Measurements from ENCODE around the gene PPAT. TPM values are rescaled to one million over a fixed set of nuclear protein-coding genes. Genes with fewer than 3 reads are reported as not detected.

The PPAT gene
- 1 to 10 TPM; 2.5 to 8.8 (median 4.1) TPM for total RNA-seq

- H3K27ac ChIP-seq: peak within 1 kb of the TSS; percentile 75 to 97 (median 93)
- H3K9me3 ChIP-seq: no peaks in the 10 kb centered on the region
- peak; percentile 95 for ATAC-seq
- WGBS, 2 donors (ENCODE audit: low coverage in 1 of 2): 0% methylated on average over 22 of the region's 61 CpGs; no CpG with 5 or more reads in 1 of the 2 donors
- peak within 1 kb of the TSS; percentile 45 to 72 for H3K4me3 ChIP-seq
- H3K27me3 ChIP-seq: no peaks in the 10 kb centered on the region
- H3K4me1 ChIP-seq: peaks cover 0 to 33% (median 0%) of the 10 kb centered on the region in 3 donors
- H3K36me3 ChIP-seq: no peaks in the 10 kb centered on the region
- TF ChIP-seq EP300 (IDR thresholded peaks at IDR 0.05) (no peak), CTCF (IDR thresholded peaks at IDR 0.05) (peak in 3 of 4 experiments; percentile 40 to 52 (median 46)), POLR2AphosphoS5 (IDR thresholded peaks at IDR 0.05) (peak; percentile 55), POLR2A (IDR thresholded peaks at IDR 0.05) (peak; percentile 10 to 41)
These were observed at the start of gene PPAT for GRCh38 chr4:56435140-56435926. Gene PPAT, minus strand, starts transcription at chr4:56435615. Its CDS starts 138 bp downstream, at chr4:56435477.

- Histone ChIP-seq H3K9me3 (no peaks in the 10 kb centered on the region), H3K4me1 (no peaks in the 10 kb centered on the region), H3K36me3 (peaks cover 0 to 100% of the 10 kb centered on the region in 2 donors), H3K27ac (no peak overlapping the region), H3K27me3 (no peaks in the 10 kb centered on the region), H3K4me3 (no peak overlapping the region)
- 78 to 80% methylated on average over 3 of the region's 3 CpGs for WGBS, 2 donors (ENCODE audit: low coverage in 1 of 2)
- ATAC-seq: no peak
- TF ChIP-seq POLR2AphosphoS5 (IDR thresholded peaks at IDR 0.05): no peak
- TF ChIP-seq EP300 (IDR thresholded peaks at IDR 0.05): no peak
- no peak for TF ChIP-seq POLR2A (IDR thresholded peaks at IDR 0.05)
- TF ChIP-seq CTCF (IDR thresholded peaks at IDR 0.05): no peak
These were observed 45.3 kb upstream of the PPAT start for GRCh38 chr4:56480691-56481090.

DNA sequence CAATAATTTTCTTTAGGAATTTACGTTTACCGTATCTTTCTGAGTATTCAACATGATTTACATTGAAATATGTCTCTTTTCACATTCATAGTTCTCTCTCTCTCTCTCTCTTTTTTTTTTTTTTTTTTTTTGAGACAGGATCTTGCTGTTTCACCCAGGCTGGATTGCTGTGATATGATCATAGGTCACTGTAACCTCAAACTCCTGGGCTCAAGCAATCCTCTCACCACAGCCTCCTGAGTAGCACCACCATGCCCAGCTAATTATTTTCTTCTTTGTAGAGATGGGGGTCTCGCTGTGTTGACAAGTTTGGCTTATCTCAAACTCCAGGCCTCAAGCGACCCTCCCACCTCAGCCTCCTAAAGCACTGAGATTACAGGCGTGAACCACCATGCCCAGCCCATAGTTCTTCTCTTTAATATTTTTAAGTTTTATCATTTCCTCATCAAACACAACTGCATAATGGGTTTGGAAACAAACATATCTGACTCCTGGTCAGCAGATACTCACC lies 41.8 kb upstream of the PPAT start:
- Histone ChIP-seq H3K27me3 (no peaks in the 10 kb centered on the region), H3K9me3 (no peaks in the 10 kb centered on the region), H3K27ac (no peak overlapping the region), H3K4me3 (no peak overlapping the region), H3K4me1 (no peaks in the 10 kb centered on the region), H3K36me3 (peaks cover 0 to 100% of the 10 kb centered on the region in 2 donors)
- TF ChIP-seq POLR2A (IDR thresholded peaks at IDR 0.05) (no peak), EP300 (IDR thresholded peaks at IDR 0.05) (no peak), CTCF (IDR thresholded peaks at IDR 0.05) (no peak), POLR2AphosphoS5 (IDR thresholded peaks at IDR 0.05) (no peak)
- ATAC-seq: no peak
- 96 to 100% methylated on average over 1 to 5 of the region's 5 CpGs for WGBS, 2 donors (ENCODE audit: low coverage in 1 of 2)

- Histone ChIP-seq H3K4me3 (no peak overlapping the region), H3K36me3 (peaks cover 0 to 100% of the 10 kb centered on the region in 2 donors)
- TF ChIP-seq CTCF (IDR thresholded peaks at IDR 0.05) (no peak), POLR2A (IDR thresholded peaks at IDR 0.05) (no peak), POLR2AphosphoS5 (IDR thresholded peaks at IDR 0.05) (no peak), EP300 (IDR thresholded peaks at IDR 0.05) (no peak)
These were observed 40.5 kb upstream of the PPAT start for GRCh38 chr4:56475917-56476316.

More at GRCh38 chr4:56475917-56476316, 40.5 kb upstream of the PPAT start:
- ATAC-seq: no peak
- WGBS, 2 donors (ENCODE audit: low coverage in 1 of 2): 75 to 84% methylated on average over 2 of the region's 2 CpGs
- Histone ChIP-seq H3K27ac (no peak overlapping the region), H3K9me3 (no peaks in the 10 kb centered on the region), H3K4me1 (no peaks in the 10 kb centered on the region), H3K27me3 (no peaks in the 10 kb centered on the region)

All from gastroesophageal sphincter (tissue), 4 donors.